Epithelial cell of esophagus (primary cell): ENCODE results near the gene TMEM132C.

Source experiments
- DNase-seq: peaks from one replicate; pipeline ENCODE4 v3.0.0; 2010; ENCODE audit warnings: low read depth
- H3K4me3 ChIP-seq: 2 replicates; pipeline ENCODE4 v1.5.1; 2011; ENCODE audit warnings: mild to moderate bottlenecking, low read length, control low read depth
- CTCF ChIP-seq: IDR thresholded peaks from 2 replicates; pipeline ENCODE4 v1.5.1; 2011; ENCODE audit warnings: low read depth, mild to moderate bottlenecking, low read length, control low read depth, inconsistent platforms; ENCODE audit not compliant: insufficient read depth; ENCODE audit errors: missing control alignments

TMEM132C gene

DNA sequence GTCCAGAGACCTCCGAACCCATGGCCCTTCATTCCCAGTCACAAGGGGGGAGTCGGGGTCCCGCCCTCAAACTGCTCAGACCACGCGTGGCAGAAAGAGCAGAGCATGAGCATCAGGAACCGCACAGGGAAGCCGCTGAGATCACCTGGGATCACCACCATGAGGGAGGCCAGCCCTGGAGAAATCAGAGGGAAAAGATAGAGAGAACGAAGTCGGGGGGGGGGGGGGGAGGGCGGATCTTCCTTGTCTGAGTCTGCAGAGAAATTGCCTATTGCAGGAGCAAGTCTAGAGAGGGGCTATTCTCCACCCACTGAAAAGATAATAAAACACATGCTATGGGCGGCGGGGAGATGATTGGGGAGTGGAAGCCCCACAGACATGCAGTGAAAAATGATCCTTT, 884 bp upstream of the TMEM132C start:
- DNase-seq: no peak
- no peak for TF ChIP-seq CTCF
- H3K4me3 ChIP-seq: no peak overlapping the region

- no peak overlapping the region for H3K4me3 ChIP-seq
- DNase-seq: no peak
- TF ChIP-seq CTCF: no peak
These were observed 334 bp upstream of the TMEM132C start for GRCh38 chr12:128266541-128267130.

GRCh38 chr12:128267651-128268378, 845 bp downstream of the TMEM132C start:
- TF ChIP-seq CTCF: no peak
- DNase-seq: no peak
- no peak overlapping the region for H3K4me3 ChIP-seq

- H3K4me3 ChIP-seq: no peak overlapping the region
- no peak for TF ChIP-seq CTCF
- no peak for DNase-seq
These were observed 1.5 kb downstream of the TMEM132C start for GRCh38 chr12:128268379-128268995.

- no peak overlapping the region for H3K4me3 ChIP-seq
- no peak for TF ChIP-seq CTCF
- DNase-seq: no peak
These were observed 2.2 kb downstream of the TMEM132C start for GRCh38 chr12:128269181-128269591.

- H3K4me3 ChIP-seq: no peak overlapping the region
- TF ChIP-seq CTCF: no peak
- no peak for DNase-seq
These were observed 9.5 kb downstream of the TMEM132C start for GRCh38 chr12:128276471-128276870.
